LoVo (cell line): ENCODE measurements around the gene MYO1B.

Experiments used
- DNase-seq: peaks from one replicate; pipeline ENCODE4 v3.0.0-alpha.2; 2016; ENCODE audit warnings: low spot score

MYO1B gene

GRCh38 chr2:191262436-191262835 lies 17.2 kb downstream of the MYO1B start:
- no peak for DNase-seq

GRCh38 chr2:191263050-191263449 lies 17.8 kb downstream of the MYO1B start:
- DNase-seq, result no peak

DNA sequence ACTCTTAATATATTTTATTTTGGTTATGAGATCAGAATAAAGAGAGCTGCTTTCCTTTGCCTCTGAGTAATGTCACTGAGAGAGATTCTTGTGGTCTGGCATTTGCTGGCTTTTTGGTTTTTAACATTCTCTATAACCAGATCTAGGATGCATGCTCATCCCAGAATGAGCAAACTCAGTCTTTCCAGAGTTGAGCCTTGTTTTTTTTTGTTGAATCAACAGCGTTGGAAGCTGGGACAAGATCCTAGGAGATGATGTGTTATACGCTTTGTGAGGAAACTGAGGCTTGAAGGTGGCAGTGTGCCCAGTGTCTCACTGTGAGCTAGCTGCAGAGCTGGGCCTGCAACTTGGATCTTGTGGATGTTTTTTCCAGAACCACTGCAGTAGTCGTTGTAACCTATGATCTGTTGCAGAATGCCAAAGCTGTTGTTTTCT lies 19.5 kb downstream of the MYO1B start:
- no peak for DNase-seq

- DNase-seq, result no peak
Observed at GRCh38 chr2:191265311-191266170, 20.3 kb downstream of the MYO1B start.

GRCh38 chr2:191266201-191266600 lies 21.0 kb downstream of the MYO1B start:
- no peak for DNase-seq

- no peak for DNase-seq
Observed at GRCh38 chr2:191268596-191268995, 23.4 kb downstream of the MYO1B start.

DNA sequence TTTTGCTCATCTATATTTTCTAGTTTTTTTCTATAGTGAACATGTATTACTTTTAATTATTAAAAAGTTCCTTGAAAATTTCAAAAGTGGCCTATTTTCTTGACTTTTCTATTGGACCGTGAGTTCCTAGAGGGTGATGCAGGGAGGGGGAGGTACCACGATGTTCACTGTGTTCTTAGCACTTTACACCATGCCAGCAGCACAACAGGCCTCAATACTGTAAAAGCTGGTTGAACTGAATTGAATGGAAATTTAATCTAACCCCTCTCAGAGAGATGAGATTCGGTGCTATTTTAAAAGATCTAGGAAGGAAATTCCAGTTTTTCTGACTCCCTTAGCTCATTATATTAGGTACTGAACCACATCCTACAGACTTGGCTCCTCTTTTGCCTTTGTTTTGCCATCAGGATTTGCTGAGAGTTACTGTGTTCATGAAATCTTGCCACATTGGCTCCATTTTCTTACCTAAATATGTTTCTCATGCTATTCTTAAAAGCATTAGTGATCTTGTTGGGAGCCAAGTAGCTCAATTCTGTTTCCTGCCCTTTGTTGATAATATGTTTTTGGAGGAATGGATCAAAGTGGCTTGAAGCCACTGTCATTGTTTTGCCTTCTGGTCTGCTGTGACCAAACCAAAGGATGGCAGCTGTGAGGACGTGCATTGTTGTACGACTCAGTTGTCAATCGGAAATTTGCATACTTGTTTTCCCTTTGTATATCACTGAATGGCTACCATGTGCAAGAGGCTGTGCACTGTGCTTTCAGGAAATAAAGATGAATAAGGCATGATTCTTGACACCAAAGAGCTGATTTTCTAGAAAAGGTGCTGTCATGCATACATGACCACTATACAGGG lies 25.3 kb downstream of the MYO1B start:
- DNase-seq, result no peak

DNA sequence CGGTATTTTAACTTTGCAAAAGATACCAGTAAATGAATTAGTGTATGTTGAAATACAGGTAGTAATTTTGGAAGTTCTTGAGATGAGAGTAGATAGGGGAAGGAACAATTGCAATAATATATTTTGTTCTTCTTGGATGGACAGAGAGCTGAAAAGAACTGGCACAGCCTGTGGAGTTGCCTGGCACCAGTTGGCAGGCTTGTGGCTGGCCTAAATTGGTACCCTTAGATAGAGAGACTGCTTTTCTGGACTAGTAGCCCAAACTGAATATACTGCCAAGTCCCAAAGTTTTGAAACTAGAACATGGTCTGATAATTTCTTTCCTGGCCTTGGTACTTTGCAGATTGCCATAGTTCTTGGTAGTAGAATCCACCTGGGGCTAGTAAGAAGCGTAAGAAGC lies 26.9 kb downstream of the MYO1B start:
- DNase-seq, result no peak

- DNase-seq, result no peak
Observed at GRCh38 chr2:191274413-191274815, 29.2 kb downstream of the MYO1B start.

GRCh38 chr2:191276792-191277465 lies 31.7 kb downstream of the MYO1B start:
- DNase-seq, result no peak

- no peak for DNase-seq
Observed at GRCh38 chr2:191280290-191280689, 35.1 kb downstream of the MYO1B start.

GRCh38 chr2:191280834-191281756 lies 35.9 kb downstream of the MYO1B start:
- DNase-seq, result no peak

GRCh38 chr2:191285252-191285651 lies 40.0 kb downstream of the MYO1B start:
- no peak for DNase-seq

DNA sequence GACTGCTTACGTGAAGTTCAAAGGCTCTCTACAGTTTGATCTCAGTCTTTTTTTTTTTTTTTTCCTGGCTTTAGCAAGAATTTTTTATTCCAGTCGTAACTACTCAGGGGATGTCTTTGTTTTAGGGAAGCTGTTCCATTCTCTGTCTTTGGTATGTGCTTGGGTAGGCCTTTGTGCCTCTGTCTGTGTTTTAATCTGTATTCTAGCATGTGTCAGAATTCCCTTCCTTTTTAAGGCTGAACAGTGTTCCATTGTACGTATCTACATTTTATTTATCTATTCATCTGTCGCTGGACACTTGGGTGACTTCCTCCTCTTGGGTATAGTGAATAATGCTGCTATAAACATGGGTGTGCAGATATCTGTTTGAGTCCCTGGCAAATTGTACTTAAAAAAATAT lies 42.6 kb downstream of the MYO1B start:
- DNase-seq, result no peak

- DNase-seq, result no peak
Observed at GRCh38 chr2:191289049-191289448, 43.8 kb downstream of the MYO1B start.

DNA sequence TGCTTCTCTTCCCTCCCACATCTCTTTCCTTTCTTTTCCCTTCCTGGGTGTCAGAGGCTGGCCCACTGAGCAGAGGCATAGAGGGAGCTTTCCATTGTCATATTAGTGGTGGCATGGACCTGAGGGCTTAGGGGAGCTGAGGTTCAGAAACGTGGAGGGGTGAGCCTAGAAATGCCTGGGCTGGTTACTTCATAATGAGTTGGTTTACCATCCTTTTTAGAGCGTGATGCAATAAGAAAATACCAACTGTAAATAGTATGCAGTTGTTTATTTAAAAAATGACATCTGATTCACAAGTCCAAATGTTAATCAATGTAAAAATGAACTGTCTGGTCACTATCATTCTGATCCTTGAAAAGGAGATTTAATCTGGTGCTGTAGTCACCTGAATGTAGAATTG lies 46.3 kb downstream of the MYO1B start:
- no peak for DNase-seq

- no peak for DNase-seq
Observed at GRCh38 chr2:191292869-191293268, 47.7 kb downstream of the MYO1B start.

GRCh38 chr2:191295088-191295487 lies 49.9 kb downstream of the MYO1B start:
- no peak for DNase-seq

GRCh38 chr2:191296083-191297006 lies 51.1 kb downstream of the MYO1B start:
- DNase-seq, result no peak

DNA sequence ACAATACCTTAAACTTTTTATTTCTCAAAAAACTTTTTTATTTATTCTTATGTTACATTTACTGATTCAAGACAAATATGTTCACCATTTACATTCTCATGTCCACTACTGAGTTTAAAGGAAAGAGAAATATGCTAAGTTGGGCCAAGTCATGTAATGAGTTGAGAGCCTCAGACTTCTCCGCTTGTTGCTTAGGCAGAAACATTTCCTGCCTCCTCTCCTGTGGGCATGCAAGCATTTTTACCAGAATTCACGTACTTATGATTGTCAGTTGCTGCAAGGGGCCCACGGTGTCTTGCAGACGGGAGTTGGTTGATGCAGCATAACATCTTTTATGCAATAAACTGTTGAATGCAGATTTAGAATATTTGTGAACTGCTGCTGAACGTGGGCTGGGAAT lies 51.8 kb downstream of the MYO1B start:
- DNase-seq, result no peak
